Measurements from ENCODE around the gene AGPAT4.
"Not testable (repeated sequence)": the region's sequence is repeated elsewhere in the genome, so short reads cannot be mapped to it uniquely, and the experiment has no call there.

Gene AGPAT4, protein sequence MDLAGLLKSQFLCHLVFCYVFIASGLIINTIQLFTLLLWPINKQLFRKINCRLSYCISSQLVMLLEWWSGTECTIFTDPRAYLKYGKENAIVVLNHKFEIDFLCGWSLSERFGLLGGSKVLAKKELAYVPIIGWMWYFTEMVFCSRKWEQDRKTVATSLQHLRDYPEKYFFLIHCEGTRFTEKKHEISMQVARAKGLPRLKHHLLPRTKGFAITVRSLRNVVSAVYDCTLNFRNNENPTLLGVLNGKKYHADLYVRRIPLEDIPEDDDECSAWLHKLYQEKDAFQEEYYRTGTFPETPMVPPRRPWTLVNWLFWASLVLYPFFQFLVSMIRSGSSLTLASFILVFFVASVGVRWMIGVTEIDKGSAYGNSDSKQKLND

DNA sequence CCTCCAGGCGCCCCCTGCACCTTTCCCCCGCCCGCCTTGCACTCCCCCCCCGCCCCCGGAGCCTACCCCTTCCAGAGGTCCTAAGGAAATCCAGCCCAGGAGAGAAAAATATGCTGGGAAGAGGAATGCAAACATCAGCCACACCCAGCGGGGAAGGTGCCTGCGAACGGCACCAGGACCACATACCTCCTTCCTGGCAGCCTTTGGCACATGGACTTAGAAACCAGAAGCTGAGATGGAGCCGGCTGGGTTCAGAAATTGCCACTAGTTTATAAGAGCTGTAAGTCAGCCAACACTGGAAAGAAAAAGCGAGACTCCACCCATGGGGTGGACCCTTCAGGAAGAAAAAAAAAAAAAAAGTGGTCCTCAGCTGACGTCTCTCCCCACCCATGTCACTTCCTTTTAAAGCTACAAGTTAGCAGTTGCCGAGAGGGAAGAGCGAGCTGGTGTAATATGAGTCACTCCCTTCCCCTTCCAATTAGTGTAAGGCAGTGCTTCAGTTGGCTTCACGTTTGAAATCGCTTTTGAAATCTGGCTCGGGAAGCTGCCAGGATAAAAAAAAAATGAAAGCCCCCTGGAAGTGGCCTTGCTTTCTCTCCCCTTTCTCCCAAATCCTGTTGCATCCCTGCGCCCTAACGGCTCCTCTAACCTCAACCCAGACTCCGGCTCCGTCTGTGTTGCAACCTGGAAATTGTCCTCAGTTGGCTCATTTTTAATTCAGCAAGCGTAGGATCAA lies at the start of gene AGPAT4:
Gene AGPAT4 (minus strand): TSS at position 310 of the 736 bp plus-strand sequence. CDS start 41,848 bp downstream, outside the sequence.
- peak within 1 kb of the TSS; percentile 69 for H3K4me3 ChIP-seq (ENCODE audit: low read depth, low read length)

DNA sequence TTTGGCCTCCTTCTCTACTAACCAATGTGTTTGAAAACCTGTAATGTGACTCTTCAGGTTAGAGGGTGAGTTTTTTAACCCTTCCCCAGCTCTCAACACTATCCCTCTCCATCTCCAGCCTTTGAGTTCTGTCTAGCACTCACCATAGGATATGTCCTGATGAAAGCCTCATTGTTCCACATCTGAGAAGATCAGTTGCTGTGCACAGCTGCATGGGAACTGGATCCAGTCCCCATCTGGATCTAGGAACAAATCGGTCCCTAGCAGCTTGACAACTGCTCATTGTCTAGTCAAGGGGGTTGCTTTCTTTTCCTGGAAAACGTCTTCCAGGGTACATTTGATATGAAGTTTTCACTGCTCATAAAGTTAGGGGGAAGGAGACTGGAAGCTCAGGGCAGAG lies 45.4 kb upstream of the AGPAT4 start:
- H3K4me3 ChIP-seq (ENCODE audit: low read depth, low read length), result no peak overlapping the region
- DNase-seq (ENCODE audit: low read depth), result no peak

More for the DNA sequence above, at the start of gene AGPAT4:
- peak; percentile 95 for DNase-seq (ENCODE audit: low read depth)

GRCh38 chr6:161318456-161318855 lies 44.6 kb upstream of the AGPAT4 start:
- no peak for DNase-seq (ENCODE audit: low read depth)

DNA sequence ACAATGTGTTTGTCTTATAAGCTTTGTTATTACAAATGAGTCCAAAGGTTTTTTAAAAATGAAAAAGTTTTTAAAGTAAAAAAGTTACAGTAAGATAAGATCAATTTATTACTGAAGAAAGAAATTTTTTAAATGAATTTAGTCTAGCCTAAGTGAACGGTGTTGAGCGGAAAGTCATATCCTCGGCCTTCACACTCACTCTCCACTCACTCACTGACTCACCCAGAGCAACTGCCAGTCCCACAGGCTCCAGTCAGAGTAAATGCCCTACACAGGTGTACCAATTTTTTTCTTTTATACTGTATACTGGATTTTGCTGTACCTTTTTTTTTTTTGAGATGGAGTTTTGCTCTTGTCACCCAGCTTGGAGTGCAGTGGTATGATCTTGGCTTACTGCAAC lies 42.7 kb upstream of the AGPAT4 start:
- no peak for DNase-seq (ENCODE audit: low read depth)
- H3K4me3 ChIP-seq (ENCODE audit: low read depth, low read length), result no peak overlapping the region

More at GRCh38 chr6:161318456-161318855, 44.6 kb upstream of the AGPAT4 start:
- no peak overlapping the region for H3K4me3 ChIP-seq (ENCODE audit: low read depth, low read length)

GRCh38 chr6:161315246-161315917 lies 41.5 kb upstream of the AGPAT4 start:
- H3K4me3 ChIP-seq (ENCODE audit: low read depth, low read length); DNase-seq (ENCODE audit: low read depth): not testable (repeated sequence)

DNA sequence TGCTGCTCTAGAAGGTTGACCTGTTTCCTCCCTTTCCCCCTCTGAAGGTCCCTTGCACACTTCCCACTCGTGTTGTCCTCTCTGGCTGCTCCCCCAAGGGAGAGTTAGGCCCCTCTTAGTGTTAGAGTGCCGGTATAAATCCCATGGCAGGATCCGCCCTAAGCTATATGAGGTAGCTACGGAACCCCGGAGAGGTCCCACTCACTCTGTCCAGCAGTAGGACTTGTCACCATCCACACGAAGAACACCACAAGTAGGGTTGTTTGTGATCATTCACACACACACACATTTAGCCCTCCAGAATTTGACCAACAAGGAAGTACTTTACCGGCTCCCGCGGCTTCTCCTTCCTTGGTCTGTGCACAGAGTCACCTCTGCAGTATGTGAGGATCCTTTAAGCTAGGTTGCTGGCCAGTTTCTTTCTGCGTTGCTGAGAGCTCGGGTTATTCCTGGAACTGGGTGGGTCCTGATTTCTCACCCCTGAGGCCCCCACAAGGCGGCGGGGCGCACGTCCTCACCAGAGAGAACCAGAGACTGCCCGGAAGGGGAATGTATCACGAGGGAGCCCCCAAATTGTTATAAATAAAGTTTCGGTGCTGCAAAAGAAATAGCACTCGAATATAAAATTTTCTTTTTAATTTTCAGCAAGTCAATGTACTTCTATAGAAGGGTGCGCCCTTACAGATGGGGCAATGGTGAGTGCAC lies 40.8 kb upstream of the AGPAT4 start:
- not testable (repeated sequence) for H3K4me3 ChIP-seq (ENCODE audit: low read depth, low read length); DNase-seq (ENCODE audit: low read depth)

- DNase-seq (ENCODE audit: low read depth), result no peak
- H3K4me3 ChIP-seq (ENCODE audit: low read depth, low read length), result no peak overlapping the region
Observed at GRCh38 chr6:161313940-161314509, 40.2 kb upstream of the AGPAT4 start.

DNA sequence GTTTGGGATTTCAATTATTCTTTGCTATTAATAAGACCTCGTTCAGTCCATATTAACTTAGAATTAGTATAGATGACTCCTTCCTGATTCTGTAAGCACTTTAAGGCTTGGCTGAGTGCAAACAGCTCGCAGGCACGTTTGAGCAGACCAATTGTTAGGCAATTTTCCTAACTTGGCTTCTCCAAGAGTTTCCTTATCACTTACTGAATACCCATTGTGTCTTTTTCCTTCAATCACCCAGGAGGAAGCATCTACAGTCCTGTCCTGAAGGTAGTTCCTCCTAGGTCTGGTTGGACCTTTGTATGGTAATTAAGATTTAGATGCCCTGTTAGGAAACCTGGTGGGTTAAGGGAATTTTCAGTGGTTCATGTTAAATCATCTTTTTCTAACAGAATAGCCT lies 39.6 kb upstream of the AGPAT4 start:
- H3K4me3 ChIP-seq (ENCODE audit: low read depth, low read length); DNase-seq (ENCODE audit: low read depth): not testable (repeated sequence)

DNA sequence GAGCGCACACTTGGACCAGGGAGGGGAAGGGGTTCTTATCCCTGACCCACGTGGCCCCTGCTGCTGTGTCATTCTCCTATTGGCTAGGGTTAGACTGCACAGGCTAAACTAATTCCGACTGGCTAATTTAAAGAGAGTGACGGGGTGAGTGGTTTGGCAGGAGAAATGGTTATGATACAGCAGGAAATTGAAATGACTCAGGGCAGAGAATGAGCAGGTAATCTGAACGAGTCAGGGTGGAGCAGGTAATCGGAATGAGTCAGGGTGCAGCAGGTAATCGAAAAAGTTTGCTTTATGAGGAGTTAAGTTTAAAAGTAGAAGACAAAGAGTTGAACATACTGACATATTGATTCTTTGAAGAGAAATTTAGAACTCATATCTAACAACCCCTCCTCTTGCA lies 35.9 kb upstream of the AGPAT4 start:
- H3K4me3 ChIP-seq (ENCODE audit: low read depth, low read length); DNase-seq (ENCODE audit: low read depth): not testable (repeated sequence)

DNA sequence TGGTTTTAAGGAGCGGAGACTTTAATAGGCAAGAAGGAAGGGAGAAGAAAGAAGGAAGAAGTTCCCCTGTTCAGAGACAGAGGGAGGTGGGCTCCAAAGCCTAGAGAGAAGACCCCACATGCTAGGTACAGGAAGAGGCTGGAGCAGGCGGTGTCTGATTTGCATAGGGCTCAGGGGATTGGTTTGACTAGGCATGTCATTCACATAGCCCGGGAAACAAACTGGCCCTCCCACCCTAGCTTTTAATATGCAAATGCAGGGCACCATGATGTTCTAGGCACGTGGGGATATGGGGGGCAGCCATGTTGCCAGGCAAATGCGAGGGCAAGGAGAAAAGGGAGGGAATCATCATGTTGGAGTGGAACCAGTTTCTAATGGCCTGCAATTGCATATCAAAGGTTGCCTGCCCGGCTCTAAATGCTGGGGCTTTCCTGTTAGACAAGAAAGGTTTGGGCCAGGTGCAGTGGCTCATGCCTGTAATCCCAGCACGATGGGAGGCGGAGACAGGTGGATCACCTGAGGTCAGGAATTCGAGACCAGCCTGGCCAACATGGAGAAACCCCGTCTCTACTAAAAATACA lies 34.3 kb upstream of the AGPAT4 start:
- no peak for DNase-seq (ENCODE audit: low read depth)
- H3K4me3 ChIP-seq (ENCODE audit: low read depth, low read length), result no peak overlapping the region

DNA sequence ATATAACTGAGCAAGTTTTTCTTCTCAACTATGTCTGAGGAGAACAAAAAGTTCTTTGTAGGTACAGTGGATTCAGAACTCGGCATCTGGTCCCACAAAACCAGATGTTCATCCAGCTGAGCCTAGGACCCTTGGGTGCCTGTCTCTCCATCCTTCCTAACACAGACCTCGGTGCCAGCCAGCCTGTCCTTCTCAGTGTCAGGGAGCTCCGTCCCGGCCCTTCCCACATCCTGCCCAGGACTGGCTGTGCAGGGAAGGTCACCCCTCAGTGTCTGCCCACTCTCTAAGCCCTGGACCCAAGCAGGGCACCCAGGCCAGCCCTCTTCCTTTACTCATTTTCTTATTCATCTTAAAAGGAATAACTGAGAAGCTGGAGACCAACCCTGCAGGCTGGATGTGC lies 32.0 kb upstream of the AGPAT4 start:
- no peak overlapping the region for H3K4me3 ChIP-seq (ENCODE audit: low read depth, low read length)
- DNase-seq (ENCODE audit: low read depth), result no peak

DNA sequence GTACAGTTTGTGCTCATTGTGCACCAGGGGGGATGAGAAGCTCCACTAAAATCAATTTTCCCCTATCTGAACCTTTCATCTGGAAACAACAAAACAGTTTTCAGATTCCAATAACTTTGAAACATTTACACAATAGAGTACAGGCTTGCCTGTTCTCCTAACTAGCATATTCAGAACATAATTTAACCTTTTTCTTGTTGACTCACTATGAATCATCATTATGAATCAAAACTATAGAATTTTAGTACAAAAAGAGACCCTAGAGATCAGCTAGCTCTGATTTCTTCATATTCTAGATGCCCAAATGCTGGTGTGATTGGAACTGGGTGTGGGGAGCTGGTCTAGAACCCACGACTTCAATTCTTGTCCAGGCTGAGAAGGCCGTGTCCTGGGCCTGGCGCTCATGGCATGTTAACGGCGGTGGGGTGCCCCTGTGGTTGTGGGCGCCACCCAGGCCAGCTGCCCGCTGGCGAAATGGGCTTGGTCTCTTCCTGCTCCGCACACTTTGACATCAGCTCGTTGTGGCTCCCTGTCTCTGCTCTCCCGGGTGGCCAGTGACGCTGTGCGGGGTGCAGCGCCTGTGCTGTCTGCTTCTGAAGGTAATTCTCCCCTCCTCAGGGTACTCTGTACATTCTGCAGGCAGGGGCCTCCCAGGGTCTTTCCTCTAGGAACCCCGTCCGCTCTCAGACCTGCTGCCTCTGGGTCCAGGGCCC lies 29.9 kb upstream of the AGPAT4 start:
- no peak for DNase-seq (ENCODE audit: low read depth)
- no peak overlapping the region for H3K4me3 ChIP-seq (ENCODE audit: low read depth, low read length)

DNA sequence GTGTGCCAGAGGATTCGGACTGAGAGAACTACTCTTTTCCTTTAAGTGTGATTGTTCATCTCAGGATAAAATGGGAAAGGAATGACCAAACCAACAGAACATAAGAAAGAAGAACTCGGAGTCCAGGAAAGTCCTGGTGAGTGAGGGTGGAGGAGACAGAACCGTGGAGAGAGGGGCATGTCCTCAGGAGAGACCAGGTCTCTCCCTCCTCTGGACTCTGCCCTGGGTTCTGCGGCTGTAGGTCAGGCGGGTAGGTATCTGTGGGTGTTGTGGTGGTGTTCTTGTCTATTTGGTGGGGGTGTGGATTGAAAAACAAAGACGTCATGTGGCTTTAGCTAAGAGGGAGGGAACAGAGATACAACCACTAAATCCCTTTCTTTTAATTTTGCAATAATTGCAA lies 29.1 kb upstream of the AGPAT4 start:
- no peak overlapping the region for H3K4me3 ChIP-seq (ENCODE audit: low read depth, low read length)
- DNase-seq (ENCODE audit: low read depth), result no peak

- no peak overlapping the region for H3K4me3 ChIP-seq (ENCODE audit: low read depth, low read length)
- peak; percentile 41 for DNase-seq (ENCODE audit: low read depth)
Observed at GRCh38 chr6:161301338-161301737, 27.5 kb upstream of the AGPAT4 start.

- DNase-seq (ENCODE audit: low read depth), result no peak
- no peak overlapping the region for H3K4me3 ChIP-seq (ENCODE audit: low read depth, low read length)
Observed at GRCh38 chr6:161300823-161301222, 27.0 kb upstream of the AGPAT4 start.

GRCh38 chr6:161299726-161300125 lies 25.9 kb upstream of the AGPAT4 start:
- H3K4me3 ChIP-seq (ENCODE audit: low read depth, low read length), result no peak overlapping the region
- no peak for DNase-seq (ENCODE audit: low read depth)

DNA sequence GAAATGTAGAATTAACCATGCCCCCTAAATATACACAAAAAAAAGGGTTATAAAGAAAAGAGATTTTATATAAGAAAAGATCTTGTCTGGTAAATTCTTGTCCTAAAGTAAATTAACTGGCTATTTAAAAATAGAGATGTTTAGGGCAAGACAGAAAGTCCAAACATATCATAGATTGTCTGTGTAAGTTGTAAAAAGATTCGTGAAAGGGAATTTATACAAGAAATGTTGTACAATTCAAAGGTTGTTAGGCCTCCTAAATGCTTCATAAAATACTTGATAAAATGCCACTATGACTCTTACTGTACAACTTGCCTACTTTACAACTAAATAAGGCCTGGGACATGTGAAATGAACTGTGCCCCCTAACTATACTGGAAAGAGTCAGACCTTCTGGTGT lies 21.9 kb upstream of the AGPAT4 start:
- no peak overlapping the region for H3K4me3 ChIP-seq (ENCODE audit: low read depth, low read length)
- DNase-seq (ENCODE audit: low read depth), result no peak

DNA sequence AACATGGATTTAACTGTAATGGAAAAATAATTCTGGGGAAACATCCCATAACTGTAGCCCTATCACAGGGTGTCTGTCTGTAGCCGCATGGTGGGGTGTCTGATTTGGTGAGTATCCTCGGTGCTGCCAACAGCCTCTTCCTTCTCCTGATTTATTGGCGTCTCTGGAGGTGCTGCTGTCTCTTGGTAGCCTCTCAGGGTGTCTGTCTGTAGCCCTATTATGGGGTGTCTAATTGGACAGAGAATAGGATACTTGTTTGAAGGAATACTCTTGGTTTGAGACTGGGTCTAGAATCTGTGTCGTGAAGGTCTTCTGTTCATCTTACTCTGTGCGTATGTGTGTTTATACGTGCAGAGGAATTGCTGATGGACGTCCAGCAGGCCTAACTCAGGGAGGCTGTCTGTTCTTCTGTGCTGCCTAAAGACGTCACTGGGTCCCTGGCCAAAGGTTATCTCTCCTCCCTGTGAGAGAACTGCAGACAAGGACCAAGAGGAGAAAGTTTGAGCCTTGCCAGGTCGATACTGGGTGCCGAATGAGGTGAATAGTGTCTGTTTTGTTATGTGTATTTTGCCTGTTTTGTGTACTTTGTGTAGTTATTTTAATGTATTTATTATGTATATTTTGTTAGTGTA lies 18.9 kb upstream of the AGPAT4 start:
- H3K4me3 ChIP-seq (ENCODE audit: low read depth, low read length), result no peak overlapping the region
- DNase-seq (ENCODE audit: low read depth), result no peak

Data from skeletal muscle cell (primary cell).